SU-DHL-6 (cell line): ENCODE data around the gene STAMBPL1.

Experiments
- H2AFZ ChIP-seq: fragments of 200-600 bp; sonication (generic); 2 replicates; pipeline ENCODE4 v1.6.1; 2014; ENCODE audit warnings: low read depth, mild to moderate bottlenecking, moderate library complexity, mixed read lengths, antibody characterized with exemption, low read length; ENCODE audit not compliant: severe bottlenecking
- H3F3A ChIP-seq: fragments of 200-600 bp; shearing (Covaris generic); 2 replicates; pipeline ENCODE4 v1.6.0; 2016; ENCODE audit warnings: antibody characterized with exemption, mild to moderate bottlenecking; ENCODE audit not compliant: insufficient read depth
- H3K27ac ChIP-seq: fragments of 200-600 bp; sonication (generic); 2 replicates; pipeline ENCODE4 v1.5.1; 2016; ENCODE audit warnings: low read depth, mild to moderate bottlenecking, low read length, moderate library complexity, mixed read lengths
- H3K27me3 ChIP-seq: fragments of 200-600 bp; sonication (generic), shearing (Covaris generic); 2 replicates; pipeline ENCODE4 v1.6.0; 2014; ENCODE audit warnings: mild to moderate bottlenecking, low read length
- H3K36me3 ChIP-seq: fragments of 200-600 bp; sonication (generic); 2 replicates; pipeline ENCODE4 v1.6.1; 2014; ENCODE audit warnings: mild to moderate bottlenecking, low read length, mixed read lengths
- H3K4me2 ChIP-seq: fragments of 300-600, 200-600 bp; shearing (Covaris generic), sonication (generic); 2 replicates; pipeline ENCODE4 v1.6.0; 2014; ENCODE audit warnings: low read length, low read depth, mild to moderate bottlenecking; ENCODE audit not compliant: poor library complexity, severe bottlenecking
- H3K4me3 ChIP-seq: fragments of 200-600 bp; sonication (generic); 2 replicates; pipeline ENCODE4 v1.5.1; 2014; ENCODE audit warnings: antibody characterized with exemption, low read length, mild to moderate bottlenecking, mixed read lengths; ENCODE audit not compliant: insufficient read depth, poor library complexity, severe bottlenecking
- H3K79me2 ChIP-seq: fragments of 200-600 bp; sonication (generic); 2 replicates; pipeline ENCODE4 v1.6.1; 2014; ENCODE audit warnings: mild to moderate bottlenecking, low read length, moderate library complexity; ENCODE audit not compliant: insufficient read depth
- H3K9ac ChIP-seq: fragments of 200-600 bp; sonication (generic); 2 replicates; pipeline ENCODE4 v1.7.0; 2014; ENCODE audit warnings: mild to moderate bottlenecking, low read length
- H3K9me2 ChIP-seq: fragments of 200-600 bp; sonication (generic); replicated peaks from 2 replicates; pipeline ENCODE4 v1.6.1; 2014; ENCODE audit warnings: low read length; ENCODE audit not compliant: insufficient read depth
- H3K9me3 ChIP-seq: fragments of 200-600 bp; sonication (generic); 2 replicates; pipeline ENCODE4 v1.6.1; 2014; ENCODE audit warnings: low read length, mixed read lengths; ENCODE audit not compliant: insufficient read depth
- H4K20me1 ChIP-seq: fragments of 200-600 bp; sonication (generic); 2 replicates; pipeline ENCODE4 v1.6.1; 2014; ENCODE audit warnings: low read depth, mild to moderate bottlenecking, antibody characterized with exemption, low read length, moderate library complexity, mixed read lengths
- CTCF ChIP-seq: fragments of 200-600 bp; sonication (generic); IDR thresholded peaks from one replicate; pipeline ENCODE4 v1.5.1; 2017; ENCODE audit warnings: antibody characterized with exemption, mild to moderate bottlenecking, low read length, moderate library complexity; ENCODE audit not compliant: insufficient read depth, poor library complexity, severe bottlenecking
- EZH2phosphoT487 ChIP-seq: fragments of 200-600 bp; sonication (generic), shearing (Covaris generic); conservative IDR thresholded peaks from 2 replicates; pipeline ENCODE4 v1.6.1; 2018; ENCODE audit warnings: mild to moderate bottlenecking, antibody characterized with exemption, low read length, moderate library complexity, mixed read lengths

The STAMBPL1 gene

GRCh38 chr10:88865281-88865876, 14.7 kb upstream of the STAMBPL1 start:
- no peaks in the 10 kb centered on the region for H3K36me3 ChIP-seq
- TF ChIP-seq CTCF: no peak
- no peak overlapping the region for H3K27ac ChIP-seq
- H3K79me2 ChIP-seq: no peaks in the 10 kb centered on the region
- H3K4me3 ChIP-seq: no peak overlapping the region
- H3K9me2 ChIP-seq: no peaks in the 10 kb centered on the region
- H3K27me3 ChIP-seq: no peaks in the 10 kb centered on the region
- H3K9ac ChIP-seq: no peak overlapping the region
- H2AFZ ChIP-seq: no peak overlapping the region
- no peaks in the 10 kb centered on the region for H3K9me3 ChIP-seq
- H3F3A ChIP-seq: no peaks in the 10 kb centered on the region
- H4K20me1 ChIP-seq: no peaks in the 10 kb centered on the region
- no peak overlapping the region for H3K4me2 ChIP-seq

GRCh38 chr10:88866454-88866853, 13.6 kb upstream of the STAMBPL1 start:
- Histone ChIP-seq H3K4me2 (no peak overlapping the region), H3K9me2 (no peaks in the 10 kb centered on the region)
- TF ChIP-seq EZH2phosphoT487 (no peak), CTCF (no peak)

GRCh38 chr10:88870089-88870488, 10.0 kb upstream of the STAMBPL1 start:
- Histone ChIP-seq H3K27me3 (no peaks in the 10 kb centered on the region), H3K36me3 (no peaks in the 10 kb centered on the region), H3K4me3 (no peak overlapping the region), H3K9me2 (no peaks in the 10 kb centered on the region), H3K4me2 (no peak overlapping the region), H3K9me3 (no peaks in the 10 kb centered on the region), H3F3A (no peaks in the 10 kb centered on the region), H3K9ac (no peak overlapping the region), H4K20me1 (no peaks in the 10 kb centered on the region), H3K79me2 (no peaks in the 10 kb centered on the region), H2AFZ (no peak overlapping the region), H3K27ac (no peak overlapping the region)
- TF ChIP-seq EZH2phosphoT487 (no peak), CTCF (no peak)

More at GRCh38 chr10:88866454-88866853, 13.6 kb upstream of the STAMBPL1 start:
- H4K20me1 ChIP-seq: no peaks in the 10 kb centered on the region
- no peaks in the 10 kb centered on the region for H3K27me3 ChIP-seq
- H3K27ac ChIP-seq: no peak overlapping the region
- no peaks in the 10 kb centered on the region for H3K79me2 ChIP-seq
- no peaks in the 10 kb centered on the region for H3F3A ChIP-seq
- no peaks in the 10 kb centered on the region for H3K36me3 ChIP-seq
- no peaks in the 10 kb centered on the region for H3K9me3 ChIP-seq
- H2AFZ ChIP-seq: no peak overlapping the region
- H3K9ac ChIP-seq: no peak overlapping the region
- no peak overlapping the region for H3K4me3 ChIP-seq
